GM18858 (cell line): ENCODE results near the gene SPP2.

Source experiments
- ATAC-seq: cut with Tn5 transposase; IDR thresholded peaks from one replicate; pipeline ENCODE4 v1.9.1; 2021; ENCODE audit not compliant: unreplicated experiment

The SPP2 gene

GRCh38 chr2:234038076-234038802, 12.3 kb upstream of the SPP2 start:
- no peak for ATAC-seq

- no peak for ATAC-seq
These were observed 6.3 kb upstream of the SPP2 start for GRCh38 chr2:234044157-234044556.

- no peak for ATAC-seq
These were observed 4.0 kb upstream of the SPP2 start for GRCh38 chr2:234046521-234046920.

GRCh38 chr2:234047361-234047760, 3.1 kb upstream of the SPP2 start:
- ATAC-seq: no peak

GRCh38 chr2:234048049-234048448, 2.5 kb upstream of the SPP2 start:
- no peak for ATAC-seq

GRCh38 chr2:234051374-234052070, 1.0 kb downstream of the SPP2 start:
- no peak for ATAC-seq

- no peak for ATAC-seq
These were observed 8.4 kb downstream of the SPP2 start for GRCh38 chr2:234058881-234059280.

- no peak for ATAC-seq
These were observed 9.7 kb downstream of the SPP2 start for GRCh38 chr2:234060236-234060635.

GRCh38 chr2:234061624-234062257, 11.2 kb downstream of the SPP2 start:
- ATAC-seq: no peak

GRCh38 chr2:234066587-234066986, 16.1 kb downstream of the SPP2 start:
- no peak for ATAC-seq

GRCh38 chr2:234071664-234072063, 21.2 kb downstream of the SPP2 start:
- no peak for ATAC-seq

- no peak for ATAC-seq
These were observed 22.0 kb downstream of the SPP2 start for GRCh38 chr2:234072454-234072853.

- ATAC-seq: no peak
These were observed 24.4 kb downstream of the SPP2 start for GRCh38 chr2:234074751-234075517.

GRCh38 chr2:234075518-234075915, 25.0 kb downstream of the SPP2 start:
- no peak for ATAC-seq

- ATAC-seq: no peak
These were observed 25.4 kb downstream of the SPP2 start for GRCh38 chr2:234075947-234076346.

- ATAC-seq: no peak
These were observed 25.9 kb downstream of the SPP2 start for GRCh38 chr2:234076451-234076850.

- no peak for ATAC-seq
These were observed 27.6 kb downstream of the SPP2 start for GRCh38 chr2:234078129-234078528.

- no peak for ATAC-seq
These were observed 31.7 kb downstream of the SPP2 start for GRCh38 chr2:234081970-234082822.

- no peak for ATAC-seq
These were observed 33.3 kb downstream of the SPP2 start for GRCh38 chr2:234083572-234084348.

GRCh38 chr2:234091432-234091879, 41.0 kb downstream of the SPP2 start:
- ATAC-seq: no peak
